ENCODE measurements around the gene EID1. TPM values are rescaled to one million over a fixed set of nuclear protein-coding genes. Genes with fewer than 3 reads are reported as not detected.

Gene EID1
- total RNA-seq, 1 donor from 2014 or later, result 165 TPM

DNA sequence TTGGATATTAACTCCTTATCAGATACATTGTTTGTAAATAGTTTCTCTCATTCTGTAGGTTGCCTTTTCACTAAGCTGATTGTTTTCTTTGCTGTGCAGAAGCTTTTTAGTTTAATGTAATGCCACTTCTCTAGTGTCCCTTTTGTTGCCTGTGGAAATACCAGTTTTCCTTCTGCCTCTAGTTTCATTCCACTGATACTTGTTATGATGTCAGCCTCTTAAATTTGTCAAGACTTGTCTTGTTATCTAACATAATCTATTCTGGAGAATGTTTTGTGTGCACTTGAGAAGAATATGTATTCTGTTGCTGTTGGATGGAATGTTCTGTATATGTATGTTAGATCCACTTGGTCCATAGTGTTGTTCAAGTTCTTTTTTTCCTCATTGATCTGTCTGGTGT, 49.0 kb upstream of the EID1 start:
- DNase-seq (ENCODE audit: low read depth) (no peak), FAIRE-seq (no peak)
- no peak overlapping the region for H3K4me3 Mint-ChIP-seq (ENCODE audit: unreplicated experiment)
- no peak overlapping the region for H3K4me3 ChIP-seq (ENCODE audit: insufficient read depth, low read depth, low read length)
- H4K20me1 ChIP-seq (ENCODE audit: insufficient read depth, low read length), result no peaks in the 10 kb centered on the region
- no peaks in the 10 kb centered on the region for H3K4me1 ChIP-seq (ENCODE audit: insufficient read depth, low read length)
- H3K27ac ChIP-seq (ENCODE audit: low read depth, low read length), result no peak overlapping the region
- H3K27me3 ChIP-seq (ENCODE audit: insufficient read depth, low read length), result no peaks in the 10 kb centered on the region
- H3K36me3 ChIP-seq (ENCODE audit: insufficient read depth, low read length), result no peaks in the 10 kb centered on the region
- TF ChIP-seq, protein P1, sequence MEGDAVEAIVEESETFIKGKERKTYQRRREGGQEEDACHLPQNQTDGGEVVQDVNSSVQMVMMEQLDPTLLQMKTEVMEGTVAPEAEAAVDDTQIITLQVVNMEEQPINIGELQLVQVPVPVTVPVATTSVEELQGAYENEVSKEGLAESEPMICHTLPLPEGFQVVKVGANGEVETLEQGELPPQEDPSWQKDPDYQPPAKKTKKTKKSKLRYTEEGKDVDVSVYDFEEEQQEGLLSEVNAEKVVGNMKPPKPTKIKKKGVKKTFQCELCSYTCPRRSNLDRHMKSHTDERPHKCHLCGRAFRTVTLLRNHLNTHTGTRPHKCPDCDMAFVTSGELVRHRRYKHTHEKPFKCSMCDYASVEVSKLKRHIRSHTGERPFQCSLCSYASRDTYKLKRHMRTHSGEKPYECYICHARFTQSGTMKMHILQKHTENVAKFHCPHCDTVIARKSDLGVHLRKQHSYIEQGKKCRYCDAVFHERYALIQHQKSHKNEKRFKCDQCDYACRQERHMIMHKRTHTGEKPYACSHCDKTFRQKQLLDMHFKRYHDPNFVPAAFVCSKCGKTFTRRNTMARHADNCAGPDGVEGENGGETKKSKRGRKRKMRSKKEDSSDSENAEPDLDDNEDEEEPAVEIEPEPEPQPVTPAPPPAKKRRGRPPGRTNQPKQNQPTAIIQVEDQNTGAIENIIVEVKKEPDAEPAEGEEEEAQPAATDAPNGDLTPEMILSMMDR (IDR thresholded peaks at IDR 0.05; ENCODE audit: insufficient read depth, low read depth, low read length), result no peak
- no peak for TF ChIP-seq EZH2 (IDR thresholded peaks at IDR 0.05; ENCODE audit: insufficient read depth, low read length)
- no peak overlapping the region for H3K9ac ChIP-seq (ENCODE audit: low read length)
- H3K27me3 Mint-ChIP-seq (ENCODE audit: low read depth, unreplicated experiment), result no peaks in the 10 kb centered on the region
- peaks cover 16% of the 10 kb centered on the region for H3K36me3 Mint-ChIP-seq (ENCODE audit: low read depth, unreplicated experiment)
- H3K9me3 ChIP-seq (ENCODE audit: insufficient read depth, low read depth, low read length), result no peaks in the 10 kb centered on the region
- H3K27ac Mint-ChIP-seq (ENCODE audit: unreplicated experiment), result no peak overlapping the region
- H3K4me1 Mint-ChIP-seq (ENCODE audit: low read depth, unreplicated experiment), result peaks cover 1% of the 10 kb centered on the region
- H3K79me2 ChIP-seq (ENCODE audit: insufficient read depth, low read length), result no peaks in the 10 kb centered on the region
- no peak overlapping the region for H3K4me2 ChIP-seq (ENCODE audit: low read length)
- H3K9me3 Mint-ChIP-seq (ENCODE audit: unreplicated experiment), result peaks cover 13% of the 10 kb centered on the region
- H2AFZ ChIP-seq (ENCODE audit: low read depth, low read length), result no peak overlapping the region

DNA sequence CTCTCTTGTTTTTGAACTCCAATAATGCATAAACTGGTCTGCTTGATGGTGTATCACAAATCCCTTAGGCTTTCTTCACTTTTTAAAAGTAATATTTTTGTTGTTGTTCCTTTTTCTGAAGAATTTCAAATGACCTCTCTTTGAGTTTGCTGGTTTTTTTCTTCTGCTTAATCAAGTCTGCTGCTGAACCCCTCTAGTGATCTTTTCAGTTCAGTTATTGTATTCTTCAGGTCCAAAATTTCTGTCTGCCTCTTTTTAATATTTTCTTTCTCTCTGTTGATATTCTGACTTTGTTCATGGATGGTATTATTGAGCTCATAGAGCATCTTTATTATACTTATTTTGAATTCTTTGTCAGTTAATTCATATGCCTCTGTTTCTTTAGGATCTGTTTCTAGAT, 45.3 kb upstream of the EID1 start:
- Mint-ChIP-seq H3K27me3 (ENCODE audit: low read depth, unreplicated experiment) (no peaks in the 10 kb centered on the region), H3K4me3 (ENCODE audit: unreplicated experiment) (no peak overlapping the region), H3K9me3 (ENCODE audit: unreplicated experiment) (peaks cover 15% of the 10 kb centered on the region), H3K4me1 (ENCODE audit: low read depth, unreplicated experiment) (no peaks in the 10 kb centered on the region), H3K36me3 (ENCODE audit: low read depth, unreplicated experiment) (peaks cover 16% of the 10 kb centered on the region), H3K27ac (ENCODE audit: unreplicated experiment) (no peak overlapping the region)
- Histone ChIP-seq H3K36me3 (ENCODE audit: insufficient read depth, low read length) (no peaks in the 10 kb centered on the region), H3K4me2 (ENCODE audit: low read length) (no peak overlapping the region), H3K9ac (ENCODE audit: low read length) (no peak overlapping the region), H3K9me3 (ENCODE audit: insufficient read depth, low read depth, low read length) (no peaks in the 10 kb centered on the region), H3K27me3 (ENCODE audit: insufficient read depth, low read length) (no peaks in the 10 kb centered on the region), H3K79me2 (ENCODE audit: insufficient read depth, low read length) (no peaks in the 10 kb centered on the region), H3K4me1 (ENCODE audit: insufficient read depth, low read length) (no peaks in the 10 kb centered on the region), H3K27ac (ENCODE audit: low read depth, low read length) (no peak overlapping the region), H4K20me1 (ENCODE audit: insufficient read depth, low read length) (no peaks in the 10 kb centered on the region), H2AFZ (ENCODE audit: low read depth, low read length) (no peak overlapping the region), H3K4me3 (ENCODE audit: insufficient read depth, low read depth, low read length) (no peak overlapping the region)
- no peak for FAIRE-seq
- no peak for DNase-seq (ENCODE audit: low read depth)
- no peak for TF ChIP-seq EZH2 (IDR thresholded peaks at IDR 0.05; ENCODE audit: insufficient read depth, low read length)
- TF ChIP-seq, protein P1 (IDR thresholded peaks at IDR 0.05; ENCODE audit: insufficient read depth, low read depth, low read length), result no peak

DNA sequence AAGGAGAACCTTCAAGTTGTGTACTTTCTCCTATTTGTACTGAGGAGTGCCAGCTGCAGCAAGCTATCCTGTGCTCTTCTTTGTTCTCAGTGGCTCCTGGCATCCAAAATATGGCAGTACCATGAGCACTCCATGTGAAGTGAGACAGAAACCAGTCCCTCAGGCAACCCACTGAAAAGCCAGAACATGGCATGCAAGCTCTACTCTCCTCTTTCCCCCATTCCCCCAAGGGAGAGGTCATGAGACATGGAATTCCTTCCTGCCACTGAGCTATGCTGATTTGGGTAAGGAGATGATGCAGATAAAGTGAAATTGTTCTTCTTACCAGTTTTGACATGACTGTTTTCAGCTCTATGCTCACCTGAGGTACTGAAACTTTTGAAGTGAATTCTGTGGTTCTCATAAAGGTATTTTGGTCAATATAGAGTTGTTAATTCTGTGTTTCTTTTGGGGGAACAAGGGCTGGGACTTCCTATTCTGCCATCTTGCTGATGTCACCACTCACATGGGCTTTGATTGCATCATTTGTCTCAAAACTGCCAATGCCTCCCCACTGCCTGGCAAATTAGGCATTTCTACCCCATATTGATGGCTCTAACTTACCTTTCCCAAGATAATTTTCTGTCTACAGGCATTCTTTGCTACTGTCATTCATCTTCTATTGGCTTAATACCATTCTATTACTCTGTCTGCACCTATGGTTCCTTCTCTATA, 44.3 kb upstream of the EID1 start:
- H3K36me3 Mint-ChIP-seq (ENCODE audit: low read depth, unreplicated experiment), result peaks cover 16% of the 10 kb centered on the region
- H3K4me3 Mint-ChIP-seq (ENCODE audit: unreplicated experiment), result no peak overlapping the region
- Histone ChIP-seq H3K79me2 (ENCODE audit: insufficient read depth, low read length) (no peaks in the 10 kb centered on the region), H3K36me3 (ENCODE audit: insufficient read depth, low read length) (no peaks in the 10 kb centered on the region), H3K9ac (ENCODE audit: low read length) (no peak overlapping the region), H3K4me1 (ENCODE audit: insufficient read depth, low read length) (no peaks in the 10 kb centered on the region), H3K27ac (ENCODE audit: low read depth, low read length) (no peak overlapping the region), H3K27me3 (ENCODE audit: insufficient read depth, low read length) (no peaks in the 10 kb centered on the region), H4K20me1 (ENCODE audit: insufficient read depth, low read length) (no peaks in the 10 kb centered on the region), H3K9me3 (ENCODE audit: insufficient read depth, low read depth, low read length) (no peaks in the 10 kb centered on the region), H3K4me2 (ENCODE audit: low read length) (no peak overlapping the region), H2AFZ (ENCODE audit: low read depth, low read length) (no peak overlapping the region), H3K4me3 (ENCODE audit: insufficient read depth, low read depth, low read length) (no peak overlapping the region)
- FAIRE-seq (no peak), DNase-seq (ENCODE audit: low read depth) (no peak)
- H3K27me3 Mint-ChIP-seq (ENCODE audit: low read depth, unreplicated experiment), result no peaks in the 10 kb centered on the region
- H3K4me1 Mint-ChIP-seq (ENCODE audit: low read depth, unreplicated experiment), result no peaks in the 10 kb centered on the region
- TF ChIP-seq, protein P1 (IDR thresholded peaks at IDR 0.05; ENCODE audit: insufficient read depth, low read depth, low read length), result no peak
- no peak for TF ChIP-seq EZH2 (IDR thresholded peaks at IDR 0.05; ENCODE audit: insufficient read depth, low read length)
- peaks cover 15% of the 10 kb centered on the region for H3K9me3 Mint-ChIP-seq (ENCODE audit: unreplicated experiment)
- no peak overlapping the region for H3K27ac Mint-ChIP-seq (ENCODE audit: unreplicated experiment)
